ENCODE data around the gene BDH1. TPM values are rescaled to one million over a fixed set of nuclear protein-coding genes. Genes with fewer than 3 reads are reported as not detected.
A peak's percentile ranks its signal among the peaks of the same experiment; 100 is the strongest.

BDH1 gene
- total and polyA plus RNA-seq, 2 of the 8 experiments (the other 6 are each of a cell fraction or from before 2014, with no cell fraction given), result 27.2 to 28.1 TPM

GRCh38 chr3:197590313-197590962 is 34.7 kb upstream of the BDH1 start:
- Histone ChIP-seq H3K79me1 (ENCODE audit: low read depth, low read length) (no peaks in the 10 kb centered on the region), H4K91ac (replicated peaks; ENCODE audit: insufficient read length, low read length) (no peak overlapping the region), H2BK120ac (replicated peaks; ENCODE audit: low read depth, low read length) (no peak overlapping the region), H2BK5ac (ENCODE audit: low read depth, low read length) (no peak overlapping the region), H3K36me3 (ENCODE audit: control insufficient read depth in 2 of 4, insufficient read depth in 4 of 4, low read length in 3 of 4) (no peaks in the 10 kb centered on the region), H3K14ac (ENCODE audit: insufficient read length) (no peak overlapping the region), H4K8ac (ENCODE audit: extremely low read depth, insufficient read depth, low read length) (no peak overlapping the region), H3K18ac (ENCODE audit: extremely low read depth, low read length) (0 out of 2 replicates have a peak overlapping the region, but pooled peaks have one; percentile 32), H3K4ac (replicated peaks; ENCODE audit: insufficient read length, low read depth, low read length) (no peak overlapping the region), H2AFZ (ENCODE audit: low read length) (no peak overlapping the region), H3K4me3 (ENCODE audit: extremely low read depth in 1 of 4, insufficient read depth in 2 of 4, low read depth in 3 of 4, low read length in 4 of 4) (no peak overlapping the region), H3K9ac (replicated peaks in 1 of 4; ENCODE audit: extremely low read depth in 1 of 4, low read depth in 3 of 4, low read length in 3 of 4) (no peak overlapping the region), H4K5ac (ENCODE audit: insufficient read length, low read depth, low read length) (no peak overlapping the region), H3K4me1 (replicated peaks in 1 of 4; ENCODE audit: control insufficient read depth in 3 of 4, insufficient read depth in 4 of 4, low read length in 3 of 4) (peaks cover 0 to 3% (median under 1%) of the 10 kb centered on the region in 4 experiments; a peak in 2 of 7 replicates), H3K4me2 (ENCODE audit: insufficient read depth in 1 of 2, low read depth in 2 of 2, low read length in 2 of 2) (no peak overlapping the region), H2BK20ac (ENCODE audit: low read length) (no peak overlapping the region), H2AK5ac (ENCODE audit: low read depth, low read length) (no peak overlapping the region), H4K20me1 (replicated peaks in 1 of 2; ENCODE audit: control insufficient read depth in 1 of 2, insufficient read depth in 2 of 2, low read length in 2 of 2) (no peaks in the 10 kb centered on the region), H3K23ac (ENCODE audit: insufficient read length) (no peak overlapping the region), H3K23me2 (ENCODE audit: low read depth, low read length) (no peaks in the 10 kb centered on the region), H3K56ac (replicated peaks; ENCODE audit: insufficient read length, low read depth, low read length) (no peak overlapping the region), H3K9me3 (ENCODE audit: insufficient read depth in 2 of 2, low read depth in 1 of 2, low read length in 1 of 2) (no peaks in the 10 kb centered on the region), H2BK15ac (ENCODE audit: low read length) (no peak overlapping the region), H3K79me2 (ENCODE audit: control insufficient read depth in 1 of 2, insufficient read depth in 2 of 2, low read length in 2 of 2) (no peaks in the 10 kb centered on the region), H3K27ac (ENCODE audit: low read depth, low read length) (no peak overlapping the region), H2BK12ac (ENCODE audit: low read depth, low read length) (no peak overlapping the region), H3K27me3 (replicated peaks in 1 of 4; ENCODE audit: control insufficient read depth in 3 of 4, extremely low read depth in 1 of 4, insufficient read depth in 3 of 4, low read length in 3 of 4) (no peaks in the 10 kb centered on the region)
- ChIA-PET CTCF (ENCODE audit: partially characterized antibody) (interaction anchor here (5.8 kb wide), 1 partner anchor 9 kb away, joined by 42 read pairs; no protein-coding TSS in a partner anchor), POLR2A (ENCODE audit: partially characterized antibody) (interaction anchor here (0.6 to 1.4 kb wide), 3 partner anchors 10 to 189 kb away, joined by 3 to 5 read pairs (median 3); no protein-coding TSS in a partner anchor)
- DNase-seq (ENCODE audit: low read depth in 1 of 2, low spot score in 2 of 2) (no peak), FAIRE-seq (no peak)
- 92% methylated on average over 4 of the region's 4 CpGs; no CpG with 5 or more reads in 1 of the 2 experiments for WGBS, 2 experiments (ENCODE audit: extremely low coverage in 1 of 2, insufficient coverage in 1 of 2, insufficient read length in 1 of 2, insufficient replicate concordance in 2 of 2, low coverage in 1 of 2, low lambda C conversion rate in 2 of 2, missing lambda C conversion rate in 1 of 2)
- TF ChIP-seq TCF12 (IDR thresholded peaks at IDR 0.05; ENCODE audit: low read depth, low read length), result no peak
- no peak for TF ChIP-seq HDAC2 (IDR thresholded peaks at IDR 0.05; ENCODE audit: borderline replicate concordance in 1 of 2, low read depth in 2 of 2, low read length in 2 of 2)
